NCI-H2227 (cell line): Measurements from ENCODE around the gene PIK3C2A.

Source experiments
- DNase-seq: peaks from one replicate; lab custom pipeline; 2025; ENCODE audit not compliant: unreplicated experiment; lab: John Stamatoyannopoulos, UW

The PIK3C2A gene

GRCh38 chr11:17159441-17159840, 48.3 kb downstream of the PIK3C2A start:
- DNase-seq = no peak
